ENCODE data around the gene ANKRD7. TPM values are rescaled to one million over a fixed set of nuclear protein-coding genes. Genes with fewer than 3 reads are reported as not detected.

ANKRD7 gene
- total RNA-seq, 4 donors from 2014 or later, result 1.4 TPM; not detected in 3

GRCh38 chr7:118288098-118288497 is 63.6 kb downstream of the ANKRD7 start:
- DNase-seq (ENCODE audit: low spot score) (no peak), ATAC-seq (ENCODE audit: low FRiP score) (no peak)
- no peak for TF ChIP-seq CTCF (IDR thresholded peaks at IDR 0.05)

DNA sequence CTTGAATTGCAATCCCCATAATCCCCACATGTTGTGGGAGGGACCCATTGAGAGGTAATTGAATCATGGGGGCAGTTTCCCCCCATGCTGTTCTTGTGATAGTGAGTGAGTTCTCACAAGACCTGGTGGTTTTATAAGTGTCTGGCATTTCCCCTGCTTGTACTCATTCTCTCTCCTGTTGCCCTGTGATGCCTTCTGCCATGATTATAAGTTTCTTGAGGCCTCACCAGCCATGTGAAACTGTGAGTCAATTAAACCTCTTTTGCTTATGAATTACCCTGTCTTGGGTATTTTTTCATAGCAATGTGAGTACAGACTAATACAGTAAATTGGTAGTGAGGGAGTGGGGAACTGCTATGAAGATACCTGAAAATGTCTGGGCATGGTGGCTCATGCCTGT is 65.0 kb downstream of the ANKRD7 start:
- ATAC-seq (ENCODE audit: low FRiP score) (no peak), DNase-seq (ENCODE audit: low spot score) (no peak)
- no peak for TF ChIP-seq CTCF (IDR thresholded peaks at IDR 0.05)

Other genes starting within 250 kb of the ANKRD7 start
- 10 to 100 TPM; 22.0 to 37.7 (median 26.9) TPM for gene LSM8, start 40.5 kb upstream of the ANKRD7 start, total RNA-seq

All from omental fat pad (tissue), 4 donors.